HEK293 (cell line): ENCODE measurements around the gene OPCML.

ENCODE experiments used
- GLIS2 ChIP-seq: fragments of 450-650 bp; formaldehyde crosslinking; IDR thresholded peaks from 2 replicates; pipeline ENCODE4 v1.5.1; 2016; ENCODE audit warnings: missing biosample characterization, missing genetic modification characterization
- ZNF112 ChIP-seq: fragments of 450-650 bp; formaldehyde crosslinking; IDR thresholded peaks from 2 replicates; pipeline ENCODE4 v1.5.0; 2017; ENCODE audit warnings: missing biosample characterization, missing genetic modification characterization
- ZNF140 ChIP-seq: fragments of 450-650 bp; formaldehyde crosslinking; IDR thresholded peaks from 2 replicates; pipeline ENCODE4 v1.5.1; 2016; ENCODE audit warnings: missing biosample characterization, missing genetic modification characterization
- ZNF792 ChIP-seq: fragments of 450-650 bp; formaldehyde crosslinking; IDR thresholded peaks from 2 replicates; pipeline ENCODE4 v1.5.1; 2016; ENCODE audit warnings: missing biosample characterization, missing genetic modification characterization
- TF ChIP-seq, protein P1 (sequence below): fragments of 450-650 bp; formaldehyde crosslinking; IDR thresholded peaks from 2 replicates; pipeline ENCODE4 v1.5.1; 2016; ENCODE audit warnings: missing biosample characterization, missing genetic modification characterization
- TF ChIP-seq, protein P2 (sequence below): fragments of 450-650 bp; formaldehyde crosslinking; IDR thresholded peaks from 2 replicates; pipeline ENCODE4 v1.5.1; 2016; ENCODE audit warnings: missing biosample characterization, missing genetic modification characterization

DNA sequence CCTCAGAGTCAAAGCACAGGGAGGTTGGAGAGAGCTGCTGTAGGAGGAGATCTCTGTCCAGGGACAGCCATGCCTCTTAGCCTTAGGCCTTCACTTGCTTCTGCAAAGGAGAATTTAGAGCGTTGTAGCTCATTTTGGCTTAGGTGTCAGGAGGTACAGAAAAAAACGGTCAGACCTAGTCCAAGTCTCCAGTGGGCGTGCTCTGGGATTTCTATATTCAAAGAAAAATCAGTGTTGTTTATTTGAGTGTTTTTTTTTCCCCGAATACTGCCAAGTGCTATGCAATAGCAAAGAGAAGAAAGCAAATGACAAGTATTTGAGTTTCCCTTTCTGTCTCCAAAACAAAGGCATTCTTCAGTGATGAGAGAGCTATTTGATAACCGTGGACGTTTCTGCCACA, 22.7 kb upstream of the OPCML start:
- TF ChIP-seq, protein P1, sequence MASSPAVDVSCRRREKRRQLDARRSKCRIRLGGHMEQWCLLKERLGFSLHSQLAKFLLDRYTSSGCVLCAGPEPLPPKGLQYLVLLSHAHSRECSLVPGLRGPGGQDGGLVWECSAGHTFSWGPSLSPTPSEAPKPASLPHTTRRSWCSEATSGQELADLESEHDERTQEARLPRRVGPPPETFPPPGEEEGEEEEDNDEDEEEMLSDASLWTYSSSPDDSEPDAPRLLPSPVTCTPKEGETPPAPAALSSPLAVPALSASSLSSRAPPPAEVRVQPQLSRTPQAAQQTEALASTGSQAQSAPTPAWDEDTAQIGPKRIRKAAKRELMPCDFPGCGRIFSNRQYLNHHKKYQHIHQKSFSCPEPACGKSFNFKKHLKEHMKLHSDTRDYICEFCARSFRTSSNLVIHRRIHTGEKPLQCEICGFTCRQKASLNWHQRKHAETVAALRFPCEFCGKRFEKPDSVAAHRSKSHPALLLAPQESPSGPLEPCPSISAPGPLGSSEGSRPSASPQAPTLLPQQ (tag by site-specific recombination) = no peak
- no peak for TF ChIP-seq ZNF140 (tag by site-specific recombination)
- TF ChIP-seq ZNF112 (tag by site-specific recombination) = no peak
- TF ChIP-seq, protein P2, sequence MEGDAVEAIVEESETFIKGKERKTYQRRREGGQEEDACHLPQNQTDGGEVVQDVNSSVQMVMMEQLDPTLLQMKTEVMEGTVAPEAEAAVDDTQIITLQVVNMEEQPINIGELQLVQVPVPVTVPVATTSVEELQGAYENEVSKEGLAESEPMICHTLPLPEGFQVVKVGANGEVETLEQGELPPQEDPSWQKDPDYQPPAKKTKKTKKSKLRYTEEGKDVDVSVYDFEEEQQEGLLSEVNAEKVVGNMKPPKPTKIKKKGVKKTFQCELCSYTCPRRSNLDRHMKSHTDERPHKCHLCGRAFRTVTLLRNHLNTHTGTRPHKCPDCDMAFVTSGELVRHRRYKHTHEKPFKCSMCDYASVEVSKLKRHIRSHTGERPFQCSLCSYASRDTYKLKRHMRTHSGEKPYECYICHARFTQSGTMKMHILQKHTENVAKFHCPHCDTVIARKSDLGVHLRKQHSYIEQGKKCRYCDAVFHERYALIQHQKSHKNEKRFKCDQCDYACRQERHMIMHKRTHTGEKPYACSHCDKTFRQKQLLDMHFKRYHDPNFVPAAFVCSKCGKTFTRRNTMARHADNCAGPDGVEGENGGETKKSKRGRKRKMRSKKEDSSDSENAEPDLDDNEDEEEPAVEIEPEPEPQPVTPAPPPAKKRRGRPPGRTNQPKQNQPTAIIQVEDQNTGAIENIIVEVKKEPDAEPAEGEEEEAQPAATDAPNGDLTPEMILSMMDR (tag by site-specific recombination) = no peak
- no peak for TF ChIP-seq GLIS2 (tag by site-specific recombination)
- no peak for TF ChIP-seq ZNF792 (tag by site-specific recombination)
